Activated T-cell treated with anti-CD3 and anti-CD28 coated beads, Interleukin-2, amount 50 U/mL, for 24 hours (primary cell): ENCODE measurements around the gene SPSB1.

Source experiments
- DNase-seq: peaks from one replicate; pipeline ENCODE4 v3.0.0-alpha.2; 2020
- H3K27ac Mint-ChIP-seq: 2 replicates; pipeline ENCODE4 v1.8.0; 2020; ENCODE audit warnings: mild to moderate bottlenecking, mixed read lengths
- H3K27me3 Mint-ChIP-seq: 2 replicates; pipeline ENCODE4 v1.8.0; 2020; ENCODE audit warnings: mixed read lengths
- H3K36me3 Mint-ChIP-seq: 2 replicates; pipeline ENCODE4 v1.8.0; 2020; ENCODE audit warnings: low read depth, mixed read lengths
- H3K4me1 Mint-ChIP-seq: 2 replicates; pipeline ENCODE4 v1.8.0; 2020; ENCODE audit warnings: low read depth, mixed read lengths
- H3K4me3 Mint-ChIP-seq: 2 replicates; pipeline ENCODE4 v1.8.0; 2020; ENCODE audit warnings: mild to moderate bottlenecking, moderate library complexity, mixed read lengths
- H3K9me3 Mint-ChIP-seq: 2 replicates; pipeline ENCODE4 v1.8.0; 2020; ENCODE audit warnings: mixed read lengths

SPSB1 gene

GRCh38 chr1:9343269-9343668 lies 50.6 kb downstream of the SPSB1 start:
- DNase-seq: no peak

GRCh38 chr1:9344426-9345200 lies 51.9 kb downstream of the SPSB1 start:
- Mint-ChIP-seq H3K27me3 (no peaks in the 10 kb centered on the region), H3K4me3 (no peak overlapping the region), H3K27ac (no peak overlapping the region), H3K4me1 (peaks cover 4% of the 10 kb centered on the region), H3K36me3 (no peaks in the 10 kb centered on the region), H3K9me3 (peaks cover 3% of the 10 kb centered on the region)
- no peak for DNase-seq

More at GRCh38 chr1:9343269-9343668, 50.6 kb downstream of the SPSB1 start:
- H3K36me3 Mint-ChIP-seq: no peaks in the 10 kb centered on the region
- no peaks in the 10 kb centered on the region for H3K27me3 Mint-ChIP-seq
- H3K4me1 Mint-ChIP-seq: peaks cover 4% of the 10 kb centered on the region
- no peak overlapping the region for H3K4me3 Mint-ChIP-seq
- no peak overlapping the region for H3K27ac Mint-ChIP-seq
- peaks cover 3% of the 10 kb centered on the region for H3K9me3 Mint-ChIP-seq

- Mint-ChIP-seq H3K9me3 (peaks cover 3% of the 10 kb centered on the region), H3K4me1 (peaks cover 6% of the 10 kb centered on the region), H3K27ac (no peak overlapping the region), H3K27me3 (no peaks in the 10 kb centered on the region), H3K4me3 (no peak overlapping the region), H3K36me3 (no peaks in the 10 kb centered on the region)
- no peak for DNase-seq
Measured at GRCh38 chr1:9345471-9345870, 52.8 kb downstream of the SPSB1 start.

- H3K36me3 Mint-ChIP-seq: no peaks in the 10 kb centered on the region
- peaks cover 3% of the 10 kb centered on the region for H3K9me3 Mint-ChIP-seq
- H3K4me3 Mint-ChIP-seq: no peak overlapping the region
- H3K27ac Mint-ChIP-seq: no peak overlapping the region
- no peak for DNase-seq
- H3K27me3 Mint-ChIP-seq: no peaks in the 10 kb centered on the region
- H3K4me1 Mint-ChIP-seq: peaks cover 6% of the 10 kb centered on the region
Measured at GRCh38 chr1:9345922-9346321, 53.2 kb downstream of the SPSB1 start.

- no peak overlapping the region for H3K27ac Mint-ChIP-seq
Measured at GRCh38 chr1:9346566-9346965, 53.9 kb downstream of the SPSB1 start.

GRCh38 chr1:9347095-9347850 lies 54.6 kb downstream of the SPSB1 start:
- Mint-ChIP-seq H3K27ac (no peak overlapping the region), H3K4me3 (no peak overlapping the region), H3K9me3 (peaks cover 3% of the 10 kb centered on the region), H3K4me1 (peaks cover 8% of the 10 kb centered on the region), H3K36me3 (no peaks in the 10 kb centered on the region), H3K27me3 (no peaks in the 10 kb centered on the region)
- no peak for DNase-seq

More at GRCh38 chr1:9346566-9346965, 53.9 kb downstream of the SPSB1 start:
- no peaks in the 10 kb centered on the region for H3K27me3 Mint-ChIP-seq
- peaks cover 8% of the 10 kb centered on the region for H3K4me1 Mint-ChIP-seq
- no peak overlapping the region for H3K4me3 Mint-ChIP-seq
- H3K9me3 Mint-ChIP-seq: peaks cover 3% of the 10 kb centered on the region
- no peaks in the 10 kb centered on the region for H3K36me3 Mint-ChIP-seq
- no peak for DNase-seq

- H3K4me1 Mint-ChIP-seq: peaks cover 8% of the 10 kb centered on the region
- no peaks in the 10 kb centered on the region for H3K9me3 Mint-ChIP-seq
- DNase-seq: no peak
- H3K27ac Mint-ChIP-seq: no peak overlapping the region
- no peaks in the 10 kb centered on the region for H3K36me3 Mint-ChIP-seq
- H3K4me3 Mint-ChIP-seq: no peak overlapping the region
- no peaks in the 10 kb centered on the region for H3K27me3 Mint-ChIP-seq
Measured at GRCh38 chr1:9349331-9349851, 56.7 kb downstream of the SPSB1 start.

- H3K27ac Mint-ChIP-seq: no peak overlapping the region
- H3K36me3 Mint-ChIP-seq: no peaks in the 10 kb centered on the region
- no peak for DNase-seq
- no peaks in the 10 kb centered on the region for H3K27me3 Mint-ChIP-seq
- no peak overlapping the region for H3K4me3 Mint-ChIP-seq
- no peaks in the 10 kb centered on the region for H3K9me3 Mint-ChIP-seq
- H3K4me1 Mint-ChIP-seq: peaks cover 8% of the 10 kb centered on the region
Measured at GRCh38 chr1:9350013-9350908, 57.6 kb downstream of the SPSB1 start.

GRCh38 chr1:9350960-9351359 lies 58.3 kb downstream of the SPSB1 start:
- H3K4me1 Mint-ChIP-seq: peaks cover 4% of the 10 kb centered on the region
- H3K4me3 Mint-ChIP-seq: no peak overlapping the region
- no peak overlapping the region for H3K27ac Mint-ChIP-seq
- H3K36me3 Mint-ChIP-seq: peaks cover 5% of the 10 kb centered on the region
- H3K9me3 Mint-ChIP-seq: no peaks in the 10 kb centered on the region
- DNase-seq: no peak
- no peaks in the 10 kb centered on the region for H3K27me3 Mint-ChIP-seq

- H3K27ac Mint-ChIP-seq: peak overlapping the region; percentile 6
- H3K4me1 Mint-ChIP-seq: peaks cover 4% of the 10 kb centered on the region
- no peaks in the 10 kb centered on the region for H3K9me3 Mint-ChIP-seq
- no peak overlapping the region for H3K4me3 Mint-ChIP-seq
- peaks cover 8% of the 10 kb centered on the region for H3K36me3 Mint-ChIP-seq
- DNase-seq: no peak
- H3K27me3 Mint-ChIP-seq: no peaks in the 10 kb centered on the region
Measured at GRCh38 chr1:9351654-9352271, 59.1 kb downstream of the SPSB1 start.

GRCh38 chr1:9352377-9353134 lies 59.9 kb downstream of the SPSB1 start:
- no peaks in the 10 kb centered on the region for H3K9me3 Mint-ChIP-seq
- peaks cover 4% of the 10 kb centered on the region for H3K4me1 Mint-ChIP-seq
- no peaks in the 10 kb centered on the region for H3K27me3 Mint-ChIP-seq
- no peak overlapping the region for H3K27ac Mint-ChIP-seq
- H3K36me3 Mint-ChIP-seq: peaks cover 8% of the 10 kb centered on the region
- no peak for DNase-seq
- no peak overlapping the region for H3K4me3 Mint-ChIP-seq

- H3K36me3 Mint-ChIP-seq: peaks cover 8% of the 10 kb centered on the region
- H3K27ac Mint-ChIP-seq: no peak overlapping the region
- no peaks in the 10 kb centered on the region for H3K9me3 Mint-ChIP-seq
Measured at GRCh38 chr1:9355503-9355902, 62.8 kb downstream of the SPSB1 start.

GRCh38 chr1:9356021-9356420 lies 63.3 kb downstream of the SPSB1 start:
- Mint-ChIP-seq H3K27me3 (no peaks in the 10 kb centered on the region), H3K4me3 (no peak overlapping the region), H3K36me3 (peaks cover 8% of the 10 kb centered on the region), H3K27ac (no peak overlapping the region), H3K9me3 (no peaks in the 10 kb centered on the region), H3K4me1 (peaks cover under 1% of the 10 kb centered on the region)
- no peak for DNase-seq

More at GRCh38 chr1:9355503-9355902, 62.8 kb downstream of the SPSB1 start:
- Mint-ChIP-seq H3K4me1 (peaks cover 2% of the 10 kb centered on the region), H3K27me3 (no peaks in the 10 kb centered on the region), H3K4me3 (no peak overlapping the region)
- no peak for DNase-seq
